HG02840 (cell line): Measurements from ENCODE around the gene CPTP.

Experiments
- ATAC-seq: cut with Tn5 transposase; IDR thresholded peaks from one replicate; pipeline ENCODE4 v1.9.1; 2021; ENCODE audit warnings: mild to moderate bottlenecking, moderate library complexity, moderate number of reproducible peaks; ENCODE audit not compliant: unreplicated experiment, low FRiP score

Gene CPTP

GRCh38 chr1:1346501-1346890, 21.9 kb downstream of the CPTP start:
- no peak for ATAC-seq

GRCh38 chr1:1347026-1347595, 22.5 kb downstream of the CPTP start:
- ATAC-seq: no peak

GRCh38 chr1:1347663-1348419, 23.2 kb downstream of the CPTP start:
- no peak for ATAC-seq

- peak; percentile 31 for ATAC-seq
Observed at GRCh38 chr1:1348420-1349255, 24.0 kb downstream of the CPTP start.

GRCh38 chr1:1349256-1350012, 24.8 kb downstream of the CPTP start, which contains the start of gene DVL1:
Gene DVL1, minus strand, starts transcription at chr1:1349418. Its CDS starts 353 bp downstream, at chr1:1349065.
- ATAC-seq: peak; percentile 44

- no peak for ATAC-seq
Observed at GRCh38 chr1:1351511-1352427, 27.2 kb downstream of the CPTP start.

- ATAC-seq: no peak
Observed at GRCh38 chr1:1352786-1353388, 28.3 kb downstream of the CPTP start.

- no peak for ATAC-seq
Observed at GRCh38 chr1:1353389-1354151, 29.0 kb downstream of the CPTP start.

GRCh38 chr1:1354271-1355247, 30.0 kb downstream of the CPTP start:
- ATAC-seq: no peak

- no peak for ATAC-seq
Observed at GRCh38 chr1:1355416-1355815, 30.8 kb downstream of the CPTP start.

- no peak for ATAC-seq
Observed at GRCh38 chr1:1356166-1356795, 31.7 kb downstream of the CPTP start.

GRCh38 chr1:1356796-1357401, 32.3 kb downstream of the CPTP start:
- no peak for ATAC-seq

GRCh38 chr1:1357871-1358432, 33.4 kb downstream of the CPTP start:
- ATAC-seq: no peak

- ATAC-seq: no peak
Observed at GRCh38 chr1:1358433-1359271, 34.0 kb downstream of the CPTP start, which contains the start of gene MXRA8. Gene MXRA8, minus strand, starts transcription at chr1:1358555. Its CDS starts 51 bp downstream, at chr1:1358504.

- ATAC-seq: no peak
Observed at GRCh38 chr1:1359308-1359663, 34.7 kb downstream of the CPTP start.
